K562 (cell line): ENCODE results near the gene PLEKHF1. TPM values are rescaled to one million over a fixed set of nuclear protein-coding genes. Genes with fewer than 3 reads are reported as not detected.

Experiments used
- CEBPG ChIP-seq, 3 experiments: fragments of 200-800 bp in 1 of 3; sonication (Bioruptor generic) in 1 of 3; sonication (generic) in 1 of 3; formaldehyde crosslinking in 1 of 3; IDR thresholded peaks in 2 of 3; conservative IDR thresholded peaks in 1 of 3; 2 replicates each; pipeline versions ENCODE4 v1.6.1 to v1.8.0; 2016 to 2022; ENCODE audit warnings: missing compliant biosample characterization in 2 of 3, missing genetic modification characterization in 2 of 3, mild to moderate bottlenecking in 1 of 3, missing genetic modification reagents in 1 of 3
- CSDE1 ChIP-seq, 2 experiments: fragments of 450-650 bp; IDR thresholded peaks; 2 replicates each; pipeline ENCODE4 v1.6.1; 2016; ENCODE audit warnings: mild to moderate bottlenecking in 1 of 2
- ETV6 ChIP-seq, 3 experiments: fragments of 150-350 bp in 1 of 3; sonication (generic) in 1 of 3; formaldehyde crosslinking in 1 of 3; IDR thresholded peaks; 2 replicates each; pipeline versions ENCODE4 v1.6.1 to v1.8.0; 2014 to 2022; ENCODE audit warnings: borderline replicate concordance in 2 of 3, low read depth in 2 of 3, antibody characterized with exemption in 1 of 3, low read length in 1 of 3, mild to moderate bottlenecking in 1 of 3, missing genetic modification reagents in 1 of 3
- FOXK2 ChIP-seq, 2 experiments: fragments of 450-650 bp; IDR thresholded peaks in 1 of 2; conservative IDR thresholded peaks in 1 of 2; 2 replicates each; pipeline ENCODE4 v1.6.1; 2016; ENCODE audit warnings: low read depth in 2 of 2, mild to moderate bottlenecking in 1 of 2
- HNRNPUL1 ChIP-seq: fragments of 200-400 bp; formaldehyde crosslinking; IDR thresholded peaks from 2 replicates; pipeline ENCODE4 v1.6.1; 2017; ENCODE audit warnings: low read length
- IRF2 ChIP-seq: sonication (generic); formaldehyde crosslinking; IDR thresholded peaks from 2 replicates; pipeline ENCODE4 v1.8.1; 2022; ENCODE audit warnings: mild to moderate bottlenecking, missing genetic modification reagents
- MAFF ChIP-seq: IDR thresholded peaks from 2 replicates; pipeline ENCODE4 v1.6.1; 2012; ENCODE audit warnings: low read length, improper control_type of control experiment
- MCM2 ChIP-seq: fragments of 450-650 bp; IDR thresholded peaks from 2 replicates; pipeline ENCODE4 v1.6.1; 2017; ENCODE audit warnings: low read depth, mild to moderate bottlenecking
- MYC ChIP-seq, 2 experiments: fragments of 250-450 bp in 1 of 2; sonication (Bioruptor Pico) in 1 of 2; IDR thresholded peaks; 2 replicates each; pipeline versions ENCODE4 v1.5.1 to v1.6.1; 2012 to 2021; ENCODE audit warnings: low read depth in 2 of 2, borderline replicate concordance in 1 of 2, improper control_type of control experiment in 1 of 2, low read length in 1 of 2, mild to moderate bottlenecking in 1 of 2, moderate library complexity in 1 of 2
- PPARD ChIP-seq: fragments of 250-450 bp; sonication (Bioruptor Pico); IDR thresholded peaks from 2 replicates; pipeline ENCODE4 v1.8.0; 2022; ENCODE audit warnings: inconsistent platforms, mild to moderate bottlenecking, moderate library complexity
- RAD21 ChIP-seq, 2 experiments: fragments of 250-450 bp in 1 of 2; fragments of 450-650 bp in 1 of 2; sonication (Bioruptor Pico) in 1 of 2; formaldehyde crosslinking in 1 of 2; IDR thresholded peaks in 1 of 2; conservative IDR thresholded peaks in 1 of 2; 2 replicates each; pipeline versions ENCODE4 v1.4.0 to v1.8.0; 2020 to 2022; ENCODE audit warnings: mild to moderate bottlenecking in 2 of 2, moderate library complexity in 1 of 2
- RB1 ChIP-seq: fragments of 450-650 bp; IDR thresholded peaks from 2 replicates; pipeline ENCODE4 v1.6.1; 2017; ENCODE audit warnings: low read depth, mild to moderate bottlenecking
- RBM14 ChIP-seq: fragments of 200-400 bp; formaldehyde crosslinking; IDR thresholded peaks from 2 replicates; pipeline ENCODE4 v1.6.1; 2018; ENCODE audit warnings: low read depth, mild to moderate bottlenecking, low read length, moderate library complexity, borderline replicate concordance; ENCODE audit not compliant: insufficient read depth
- SMAD1 ChIP-seq: fragments of 150-350 bp; IDR thresholded peaks from 2 replicates; pipeline ENCODE4 v1.6.1; 2014; ENCODE audit warnings: low read length, low read depth; ENCODE audit not compliant: partially characterized antibody
- SMARCA5 ChIP-seq: fragments of 450-650 bp; IDR thresholded peaks from 2 replicates; pipeline ENCODE4 v1.6.1; 2016
- STAG1 ChIP-seq: sonication (generic); formaldehyde crosslinking; IDR thresholded peaks from 2 replicates; pipeline ENCODE4 v1.5.0; 2020; ENCODE audit warnings: missing genetic modification reagents, borderline replicate concordance
- THRAP3 ChIP-seq: fragments of 450-650 bp; IDR thresholded peaks from 2 replicates; pipeline ENCODE4 v1.6.1; 2016; ENCODE audit warnings: mild to moderate bottlenecking, inconsistent platforms, borderline replicate concordance
- ZBTB1 ChIP-seq: sonication (generic); formaldehyde crosslinking; IDR thresholded peaks from 2 replicates; pipeline ENCODE4 v1.8.1; 2023; ENCODE audit warnings: missing genetic modification reagents, low read depth, mild to moderate bottlenecking, borderline replicate concordance
- ZNF764 ChIP-seq: fragments of 250-450 bp; sonication (Bioruptor Pico); IDR thresholded peaks from 2 replicates; pipeline ENCODE4 v1.4.0; 2020; ENCODE audit warnings: low read depth, mild to moderate bottlenecking, moderate library complexity
- polyA plus RNA-seq, 8 experiments: library from polyadenylated mRNA; depleted of rRNA in 4 of 8; stranded (reverse) in 5 of 8; unstranded in 3 of 8; fragments of >200 nt; fragmentation: Nextera tagmentation in 2 of 8; fragmentation: Illumina TruSeq in 1 of 8; extraction: Ambion mirVana in 2 of 8; extraction: Trizol in 1 of 8; gene quantifications; 2 replicates each; pipeline versions ENCODE4 v1.2.1 to v1.2.3, GENCODE V29; 2011 to 2014; ENCODE audit warnings: inconsistent platforms in 1 of 8, missing spikeins in 1 of 8
- total RNA-seq, 7 experiments: library from RNA; depleted of rRNA in 6 of 7; stranded (reverse); fragments of >200 nt in 6 of 7; fragmentation: Illumina TruSeq in 2 of 7; extraction: Trizol in 2 of 7; gene quantifications; 2 replicates each; pipeline versions ENCODE4 v1.2.1 to v1.2.3, GENCODE V29; 2011 to 2021; ENCODE audit warnings: low replicate concordance in 1 of 7
- TF ChIP-seq, protein P1 (sequence below): fragments of 150-350 bp; IDR thresholded peaks from 2 replicates; pipeline ENCODE4 v1.6.1; 2014; ENCODE audit warnings: low read depth, mild to moderate bottlenecking, low read length, borderline replicate concordance
- TF ChIP-seq, protein P2 (sequence below), 2 experiments: IDR thresholded peaks; 2 replicates each; pipeline ENCODE4 v1.6.1; 2012; ENCODE audit warnings: improper control_type of control experiment in 2 of 2, low read depth in 2 of 2, low read length in 2 of 2, borderline replicate concordance in 1 of 2

PLEKHF1 gene
- total and polyA plus RNA-seq, 9 of the 15 experiments (the other 6 are each of a cell fraction or from before 2014, with no cell fraction given) = 0.07 to 13.4 (median 3.9) TPM; not detected in 1

DNA sequence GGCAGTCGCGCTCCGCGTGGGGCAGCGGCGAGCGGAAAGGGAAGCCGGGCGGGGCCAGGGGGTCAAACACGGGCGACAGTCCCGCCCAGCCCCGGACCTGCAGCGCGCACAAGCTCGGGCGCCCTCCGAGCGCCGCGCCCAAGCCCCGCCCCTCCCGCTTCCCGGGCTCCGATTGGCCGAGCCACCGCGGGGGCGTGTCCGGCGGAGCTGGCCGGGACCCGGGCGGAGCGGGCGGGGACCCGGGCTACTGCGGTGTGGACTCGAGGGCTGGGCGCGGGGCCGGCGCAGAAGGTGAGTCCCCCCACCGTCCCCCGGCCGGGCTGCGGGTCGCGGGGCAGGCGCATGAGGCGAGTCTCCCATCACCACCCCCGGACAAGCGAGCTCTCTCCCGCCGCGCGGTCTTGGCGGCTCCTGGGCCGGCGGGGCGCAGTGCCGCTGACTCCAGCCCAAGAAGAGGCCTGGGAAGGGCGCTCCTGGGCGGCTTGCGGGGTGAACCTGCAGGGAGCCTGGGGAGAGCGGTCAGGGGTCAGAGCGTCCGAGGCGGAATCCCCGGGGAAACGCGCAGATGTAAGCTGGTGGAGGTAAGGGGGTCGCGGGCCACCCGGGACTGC, at the start of gene PLEKHF1 (continued):
- no peak for TF ChIP-seq CEBPG (CRISPR knock-in tag; IDR thresholded peaks at IDR 0.05)
- TF ChIP-seq CEBPG (tag; conservative IDR thresholded peaks at IDR 0.05 in 1 of 2, IDR thresholded peaks at IDR 0.05 in 1 of 2) = no peak
- TF ChIP-seq SMARCA5 = no peak
- no peak for TF ChIP-seq SMAD1
- TF ChIP-seq FOXK2 (conservative IDR thresholded peaks at IDR 0.05 in 1 of 2, IDR thresholded peaks at IDR 0.05 in 1 of 2; ENCODE audit: low read depth in 2 of 2) = no peak
- TF ChIP-seq RBM14 = no peak
- TF ChIP-seq ZNF764 (CRISPR knock-in tag) = no peak
- TF ChIP-seq, protein P1, sequence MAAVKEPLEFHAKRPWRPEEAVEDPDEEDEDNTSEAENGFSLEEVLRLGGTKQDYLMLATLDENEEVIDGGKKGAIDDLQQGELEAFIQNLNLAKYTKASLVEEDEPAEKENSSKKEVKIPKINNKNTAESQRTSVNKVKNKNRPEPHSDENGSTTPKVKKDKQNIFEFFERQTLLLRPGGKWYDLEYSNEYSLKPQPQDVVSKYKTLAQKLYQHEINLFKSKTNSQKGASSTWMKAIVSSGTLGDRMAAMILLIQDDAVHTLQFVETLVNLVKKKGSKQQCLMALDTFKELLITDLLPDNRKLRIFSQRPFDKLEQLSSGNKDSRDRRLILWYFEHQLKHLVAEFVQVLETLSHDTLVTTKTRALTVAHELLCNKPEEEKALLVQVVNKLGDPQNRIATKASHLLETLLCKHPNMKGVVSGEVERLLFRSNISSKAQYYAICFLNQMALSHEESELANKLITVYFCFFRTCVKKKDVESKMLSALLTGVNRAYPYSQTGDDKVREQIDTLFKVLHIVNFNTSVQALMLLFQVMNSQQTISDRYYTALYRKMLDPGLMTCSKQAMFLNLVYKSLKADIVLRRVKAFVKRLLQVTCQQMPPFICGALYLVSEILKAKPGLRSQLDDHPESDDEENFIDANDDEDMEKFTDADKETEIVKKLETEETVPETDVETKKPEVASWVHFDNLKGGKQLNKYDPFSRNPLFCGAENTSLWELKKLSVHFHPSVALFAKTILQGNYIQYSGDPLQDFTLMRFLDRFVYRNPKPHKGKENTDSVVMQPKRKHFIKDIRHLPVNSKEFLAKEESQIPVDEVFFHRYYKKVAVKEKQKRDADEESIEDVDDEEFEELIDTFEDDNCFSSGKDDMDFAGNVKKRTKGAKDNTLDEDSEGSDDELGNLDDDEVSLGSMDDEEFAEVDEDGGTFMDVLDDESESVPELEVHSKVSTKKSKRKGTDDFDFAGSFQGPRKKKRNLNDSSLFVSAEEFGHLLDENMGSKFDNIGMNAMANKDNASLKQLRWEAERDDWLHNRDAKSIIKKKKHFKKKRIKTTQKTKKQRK = no peak
- peak; percentile 9; the same call in 1 of the 2 replicates for TF ChIP-seq STAG1
- TF ChIP-seq MYC (IDR thresholded peaks at IDR 0.05; ENCODE audit: low read depth, low read length) = peak; percentile 58; the same call in 1 of the 2 replicates
- no peak for TF ChIP-seq MYC (CRISPR knock-in tag; IDR thresholded peaks at IDR 0.05; ENCODE audit: borderline replicate concordance, low read depth)
- no peak for TF ChIP-seq HNRNPUL1
- TF ChIP-seq PPARD (CRISPR knock-in tag) = no peak
- TF ChIP-seq, protein P2, sequence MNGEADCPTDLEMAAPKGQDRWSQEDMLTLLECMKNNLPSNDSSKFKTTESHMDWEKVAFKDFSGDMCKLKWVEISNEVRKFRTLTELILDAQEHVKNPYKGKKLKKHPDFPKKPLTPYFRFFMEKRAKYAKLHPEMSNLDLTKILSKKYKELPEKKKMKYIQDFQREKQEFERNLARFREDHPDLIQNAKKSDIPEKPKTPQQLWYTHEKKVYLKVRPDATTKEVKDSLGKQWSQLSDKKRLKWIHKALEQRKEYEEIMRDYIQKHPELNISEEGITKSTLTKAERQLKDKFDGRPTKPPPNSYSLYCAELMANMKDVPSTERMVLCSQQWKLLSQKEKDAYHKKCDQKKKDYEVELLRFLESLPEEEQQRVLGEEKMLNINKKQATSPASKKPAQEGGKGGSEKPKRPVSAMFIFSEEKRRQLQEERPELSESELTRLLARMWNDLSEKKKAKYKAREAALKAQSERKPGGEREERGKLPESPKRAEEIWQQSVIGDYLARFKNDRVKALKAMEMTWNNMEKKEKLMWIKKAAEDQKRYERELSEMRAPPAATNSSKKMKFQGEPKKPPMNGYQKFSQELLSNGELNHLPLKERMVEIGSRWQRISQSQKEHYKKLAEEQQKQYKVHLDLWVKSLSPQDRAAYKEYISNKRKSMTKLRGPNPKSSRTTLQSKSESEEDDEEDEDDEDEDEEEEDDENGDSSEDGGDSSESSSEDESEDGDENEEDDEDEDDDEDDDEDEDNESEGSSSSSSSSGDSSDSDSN (IDR thresholded peaks at IDR 0.05; ENCODE audit: borderline replicate concordance in 1 of 2, low read depth in 2 of 2, low read length in 2 of 2) = peak in 1 of 2 experiments; percentile 69; a peak in 1 of 4 replicates
- TF ChIP-seq RB1 = peak; percentile 86
- no peak for TF ChIP-seq MCM2
- no peak for TF ChIP-seq MAFF
- no peak for TF ChIP-seq THRAP3
- TF ChIP-seq ZBTB1 (CRISPR knock-in tag) = no peak
- peak; percentile 32 to 54 for TF ChIP-seq RAD21 (CRISPR knock-in tag; conservative IDR thresholded peaks at IDR 0.05 in 1 of 2, IDR thresholded peaks at IDR 0.05 in 1 of 2)
- no peak for TF ChIP-seq ETV6 (IDR thresholded peaks at IDR 0.05; ENCODE audit: borderline replicate concordance in 1 of 2, low read depth in 2 of 2, low read length in 1 of 2)
- no peak for TF ChIP-seq ETV6 (CRISPR knock-in tag; IDR thresholded peaks at IDR 0.05; ENCODE audit: borderline replicate concordance)
- no peak for TF ChIP-seq IRF2 (CRISPR knock-in tag)
- TF ChIP-seq CSDE1 (IDR thresholded peaks at IDR 0.05) = no peak
